H1 (cell line): Measurements from ENCODE around the gene PLEKHA3. TPM values are rescaled to one million over a fixed set of nuclear protein-coding genes. Genes with fewer than 3 reads are reported as not detected.

Experiments used
- CREB1 ChIP-seq: IDR thresholded peaks from 2 replicates; pipeline ENCODE4 v1.6.1; 2012; ENCODE audit warnings: inconsistent platforms
- polyA plus RNA-seq, 7 experiments: library from polyadenylated mRNA; depleted of rRNA in 3 of 7; stranded (reverse) in 5 of 7; unstranded in 2 of 7; fragments of >200 nt in 5 of 7; fragments of 200-250 nt in 2 of 7; gene quantifications; 1 replicate in 5 of 7; 2 replicates in 1 of 7; 4 replicates in 1 of 7; pipeline versions ENCODE4 v1.2.1 to v1.2.3, GENCODE V29; 2011 to 2013; ENCODE audit warnings: missing spikeins in 2 of 7, mixed read lengths in 2 of 7
- total RNA-seq: library from RNA; stranded (reverse); fragmentation: NEBNext Ultra II Directional; extraction: Animal tissue kit (Norgen Biotek cat#: 25700); gene quantifications from 2 replicates; pipeline ENCODE4 v1.2.1, GENCODE V29; 2021
- TF ChIP-seq, protein P1 (sequence below): fragments of 300-600 bp; sonication (generic); IDR thresholded peaks from 2 replicates; pipeline ENCODE4 v1.7.1; 2012; ENCODE audit warnings: low read length, moderate library complexity, mild to moderate bottlenecking, inconsistent platforms; ENCODE audit not compliant: insufficient replicate concordance

Gene PLEKHA3
- total and polyA plus RNA-seq, 2 of the 8 experiments (the other 6 are each of a cell fraction or from before 2014, with no cell fraction given), result 1.9 to 20.1 TPM

DNA sequence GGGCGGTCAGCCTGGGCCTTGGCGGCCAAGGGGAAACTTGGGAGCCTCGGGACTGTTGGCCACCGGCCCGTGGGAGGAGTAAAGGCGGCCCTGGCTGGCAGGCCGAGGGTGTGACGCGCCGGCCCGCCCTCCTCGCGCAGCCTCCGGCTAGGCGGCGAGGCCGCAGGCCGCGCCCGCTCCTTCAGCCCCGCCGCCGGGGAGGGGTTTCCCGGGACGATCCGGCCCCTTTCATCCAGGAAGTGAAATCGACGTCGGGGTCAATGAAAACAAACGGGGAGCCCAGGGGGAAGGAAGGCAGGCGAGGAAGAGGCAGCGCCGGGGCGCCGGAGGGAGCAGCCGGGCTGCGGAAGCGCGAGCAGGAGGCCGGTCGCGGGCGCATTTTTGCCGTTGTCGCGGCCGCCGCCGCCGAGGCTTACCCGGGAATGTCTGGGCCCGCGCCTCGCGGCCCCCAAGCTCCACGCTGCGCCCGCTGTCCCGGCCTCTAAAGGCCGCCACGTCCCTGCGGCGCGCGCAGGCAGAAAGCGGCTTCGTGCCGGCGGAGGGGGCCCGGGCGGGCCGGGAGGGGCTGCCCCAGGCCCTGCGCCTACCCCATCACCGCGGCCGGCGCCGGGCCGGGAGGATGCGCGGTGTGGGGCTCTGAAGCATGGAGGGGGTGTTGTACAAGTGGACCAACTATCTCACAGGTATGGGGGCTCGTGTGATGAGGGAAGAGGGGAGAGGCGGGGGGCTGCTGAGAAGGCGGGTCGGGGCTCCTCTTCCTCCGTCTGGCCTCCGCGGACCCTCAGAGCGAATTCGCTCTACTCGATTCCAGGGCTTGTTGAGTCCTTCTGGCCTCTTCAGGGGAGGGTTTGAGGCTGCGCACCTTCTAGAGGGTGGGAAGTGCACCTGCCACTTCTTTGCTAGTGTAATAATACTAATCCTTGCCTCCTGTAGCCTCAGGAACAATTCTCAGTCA lies at the start of gene PLEKHA3 (continued):
- TF ChIP-seq, protein P1, sequence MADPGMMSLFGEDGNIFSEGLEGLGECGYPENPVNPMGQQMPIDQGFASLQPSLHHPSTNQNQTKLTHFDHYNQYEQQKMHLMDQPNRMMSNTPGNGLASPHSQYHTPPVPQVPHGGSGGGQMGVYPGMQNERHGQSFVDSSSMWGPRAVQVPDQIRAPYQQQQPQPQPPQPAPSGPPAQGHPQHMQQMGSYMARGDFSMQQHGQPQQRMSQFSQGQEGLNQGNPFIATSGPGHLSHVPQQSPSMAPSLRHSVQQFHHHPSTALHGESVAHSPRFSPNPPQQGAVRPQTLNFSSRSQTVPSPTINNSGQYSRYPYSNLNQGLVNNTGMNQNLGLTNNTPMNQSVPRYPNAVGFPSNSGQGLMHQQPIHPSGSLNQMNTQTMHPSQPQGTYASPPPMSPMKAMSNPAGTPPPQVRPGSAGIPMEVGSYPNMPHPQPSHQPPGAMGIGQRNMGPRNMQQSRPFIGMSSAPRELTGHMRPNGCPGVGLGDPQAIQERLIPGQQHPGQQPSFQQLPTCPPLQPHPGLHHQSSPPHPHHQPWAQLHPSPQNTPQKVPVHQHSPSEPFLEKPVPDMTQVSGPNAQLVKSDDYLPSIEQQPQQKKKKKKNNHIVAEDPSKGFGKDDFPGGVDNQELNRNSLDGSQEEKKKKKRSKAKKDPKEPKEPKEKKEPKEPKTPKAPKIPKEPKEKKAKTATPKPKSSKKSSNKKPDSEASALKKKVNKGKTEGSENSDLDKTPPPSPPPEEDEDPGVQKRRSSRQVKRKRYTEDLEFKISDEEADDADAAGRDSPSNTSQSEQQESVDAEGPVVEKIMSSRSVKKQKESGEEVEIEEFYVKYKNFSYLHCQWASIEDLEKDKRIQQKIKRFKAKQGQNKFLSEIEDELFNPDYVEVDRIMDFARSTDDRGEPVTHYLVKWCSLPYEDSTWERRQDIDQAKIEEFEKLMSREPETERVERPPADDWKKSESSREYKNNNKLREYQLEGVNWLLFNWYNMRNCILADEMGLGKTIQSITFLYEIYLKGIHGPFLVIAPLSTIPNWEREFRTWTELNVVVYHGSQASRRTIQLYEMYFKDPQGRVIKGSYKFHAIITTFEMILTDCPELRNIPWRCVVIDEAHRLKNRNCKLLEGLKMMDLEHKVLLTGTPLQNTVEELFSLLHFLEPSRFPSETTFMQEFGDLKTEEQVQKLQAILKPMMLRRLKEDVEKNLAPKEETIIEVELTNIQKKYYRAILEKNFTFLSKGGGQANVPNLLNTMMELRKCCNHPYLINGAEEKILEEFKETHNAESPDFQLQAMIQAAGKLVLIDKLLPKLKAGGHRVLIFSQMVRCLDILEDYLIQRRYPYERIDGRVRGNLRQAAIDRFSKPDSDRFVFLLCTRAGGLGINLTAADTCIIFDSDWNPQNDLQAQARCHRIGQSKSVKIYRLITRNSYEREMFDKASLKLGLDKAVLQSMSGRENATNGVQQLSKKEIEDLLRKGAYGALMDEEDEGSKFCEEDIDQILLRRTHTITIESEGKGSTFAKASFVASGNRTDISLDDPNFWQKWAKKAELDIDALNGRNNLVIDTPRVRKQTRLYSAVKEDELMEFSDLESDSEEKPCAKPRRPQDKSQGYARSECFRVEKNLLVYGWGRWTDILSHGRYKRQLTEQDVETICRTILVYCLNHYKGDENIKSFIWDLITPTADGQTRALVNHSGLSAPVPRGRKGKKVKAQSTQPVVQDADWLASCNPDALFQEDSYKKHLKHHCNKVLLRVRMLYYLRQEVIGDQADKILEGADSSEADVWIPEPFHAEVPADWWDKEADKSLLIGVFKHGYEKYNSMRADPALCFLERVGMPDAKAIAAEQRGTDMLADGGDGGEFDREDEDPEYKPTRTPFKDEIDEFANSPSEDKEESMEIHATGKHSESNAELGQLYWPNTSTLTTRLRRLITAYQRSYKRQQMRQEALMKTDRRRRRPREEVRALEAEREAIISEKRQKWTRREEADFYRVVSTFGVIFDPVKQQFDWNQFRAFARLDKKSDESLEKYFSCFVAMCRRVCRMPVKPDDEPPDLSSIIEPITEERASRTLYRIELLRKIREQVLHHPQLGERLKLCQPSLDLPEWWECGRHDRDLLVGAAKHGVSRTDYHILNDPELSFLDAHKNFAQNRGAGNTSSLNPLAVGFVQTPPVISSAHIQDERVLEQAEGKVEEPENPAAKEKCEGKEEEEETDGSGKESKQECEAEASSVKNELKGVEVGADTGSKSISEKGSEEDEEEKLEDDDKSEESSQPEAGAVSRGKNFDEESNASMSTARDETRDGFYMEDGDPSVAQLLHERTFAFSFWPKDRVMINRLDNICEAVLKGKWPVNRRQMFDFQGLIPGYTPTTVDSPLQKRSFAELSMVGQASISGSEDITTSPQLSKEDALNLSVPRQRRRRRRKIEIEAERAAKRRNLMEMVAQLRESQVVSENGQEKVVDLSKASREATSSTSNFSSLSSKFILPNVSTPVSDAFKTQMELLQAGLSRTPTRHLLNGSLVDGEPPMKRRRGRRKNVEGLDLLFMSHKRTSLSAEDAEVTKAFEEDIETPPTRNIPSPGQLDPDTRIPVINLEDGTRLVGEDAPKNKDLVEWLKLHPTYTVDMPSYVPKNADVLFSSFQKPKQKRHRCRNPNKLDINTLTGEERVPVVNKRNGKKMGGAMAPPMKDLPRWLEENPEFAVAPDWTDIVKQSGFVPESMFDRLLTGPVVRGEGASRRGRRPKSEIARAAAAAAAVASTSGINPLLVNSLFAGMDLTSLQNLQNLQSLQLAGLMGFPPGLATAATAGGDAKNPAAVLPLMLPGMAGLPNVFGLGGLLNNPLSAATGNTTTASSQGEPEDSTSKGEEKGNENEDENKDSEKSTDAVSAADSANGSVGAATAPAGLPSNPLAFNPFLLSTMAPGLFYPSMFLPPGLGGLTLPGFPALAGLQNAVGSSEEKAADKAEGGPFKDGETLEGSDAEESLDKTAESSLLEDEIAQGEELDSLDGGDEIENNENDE, result no peak
- peak; percentile 47; the same call in 1 of the 2 replicates for TF ChIP-seq CREB1
